ENCODE measurements around the gene PTPRK. TPM values are rescaled to one million over a fixed set of nuclear protein-coding genes. Genes with fewer than 3 reads are reported as not detected.

Gene PTPRK
- total RNA-seq, 2 experiments from 2014 or later, result not detected

DNA sequence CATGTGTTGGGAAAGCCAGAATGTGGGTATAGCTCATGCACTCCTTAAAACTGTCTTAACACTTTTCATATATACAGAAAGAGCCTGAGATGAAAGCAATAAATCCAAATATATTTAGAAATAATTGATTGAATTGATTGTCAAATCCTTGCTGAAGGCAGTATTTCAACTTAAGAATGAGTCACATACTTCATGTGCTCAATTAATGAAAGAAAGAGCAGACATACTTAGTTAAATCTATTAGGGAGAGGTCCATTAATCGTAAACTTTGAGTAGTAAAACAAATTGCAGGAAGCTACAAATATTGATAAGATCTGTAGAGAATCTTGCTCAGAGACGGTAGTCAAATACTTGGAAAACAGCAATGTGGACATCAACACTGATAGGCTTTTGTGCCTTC lies 358.0 kb downstream of the PTPRK start:
- ChIA-PET CTCF (ENCODE audit: unreplicated experiment) (no interaction called here), POLR2A (interaction anchor here (0.8 to 1.0 kb wide), 2 partner anchors 22 to 137 kb away, joined by 3 read pairs; no protein-coding TSS in a partner anchor)
- Histone ChIP-seq H3K4me2 (ENCODE audit: low read length) (no peak overlapping the region), H2AFZ (ENCODE audit: low read length) (no peak overlapping the region), H3K9me2 (ENCODE audit: insufficient read depth, low read length) (no peaks in the 10 kb centered on the region), H4K20me1 (ENCODE audit: insufficient read depth, low read length) (no peaks in the 10 kb centered on the region), H3K9me3 (ENCODE audit: low read length) (no peaks in the 10 kb centered on the region), H3K36me3 (ENCODE audit: insufficient read depth, low read length) (no peaks in the 10 kb centered on the region), H3K4me1 (ENCODE audit: insufficient read depth, low read length, poor library complexity, severe bottlenecking) (no peaks in the 10 kb centered on the region), H3K27ac (ENCODE audit: low read depth, low read length, poor library complexity, severe bottlenecking) (no peak overlapping the region), H3K4me3 (ENCODE audit: low read depth, low read length, poor library complexity, severe bottlenecking) (no peak overlapping the region), H3K79me2 (ENCODE audit: insufficient read depth, low read depth, low read length) (no peaks in the 10 kb centered on the region)
- intact Hi-C loops (cut with micrococcal nuclease; ENCODE audit: unreplicated experiment), result no loop called here
- DNase-seq (ENCODE audit: low spot score), result no peak
- TF ChIP-seq, protein P1, sequence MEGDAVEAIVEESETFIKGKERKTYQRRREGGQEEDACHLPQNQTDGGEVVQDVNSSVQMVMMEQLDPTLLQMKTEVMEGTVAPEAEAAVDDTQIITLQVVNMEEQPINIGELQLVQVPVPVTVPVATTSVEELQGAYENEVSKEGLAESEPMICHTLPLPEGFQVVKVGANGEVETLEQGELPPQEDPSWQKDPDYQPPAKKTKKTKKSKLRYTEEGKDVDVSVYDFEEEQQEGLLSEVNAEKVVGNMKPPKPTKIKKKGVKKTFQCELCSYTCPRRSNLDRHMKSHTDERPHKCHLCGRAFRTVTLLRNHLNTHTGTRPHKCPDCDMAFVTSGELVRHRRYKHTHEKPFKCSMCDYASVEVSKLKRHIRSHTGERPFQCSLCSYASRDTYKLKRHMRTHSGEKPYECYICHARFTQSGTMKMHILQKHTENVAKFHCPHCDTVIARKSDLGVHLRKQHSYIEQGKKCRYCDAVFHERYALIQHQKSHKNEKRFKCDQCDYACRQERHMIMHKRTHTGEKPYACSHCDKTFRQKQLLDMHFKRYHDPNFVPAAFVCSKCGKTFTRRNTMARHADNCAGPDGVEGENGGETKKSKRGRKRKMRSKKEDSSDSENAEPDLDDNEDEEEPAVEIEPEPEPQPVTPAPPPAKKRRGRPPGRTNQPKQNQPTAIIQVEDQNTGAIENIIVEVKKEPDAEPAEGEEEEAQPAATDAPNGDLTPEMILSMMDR (conservative IDR thresholded peaks at IDR 0.05; ENCODE audit: low read length), result no peak
- no peak for TF ChIP-seq EZH2phosphoT487 (IDR thresholded peaks at IDR 0.05; ENCODE audit: borderline replicate concordance, low read depth, low read length)
- no TSS peak for BruUV-seq (replicated peaks)

DNA sequence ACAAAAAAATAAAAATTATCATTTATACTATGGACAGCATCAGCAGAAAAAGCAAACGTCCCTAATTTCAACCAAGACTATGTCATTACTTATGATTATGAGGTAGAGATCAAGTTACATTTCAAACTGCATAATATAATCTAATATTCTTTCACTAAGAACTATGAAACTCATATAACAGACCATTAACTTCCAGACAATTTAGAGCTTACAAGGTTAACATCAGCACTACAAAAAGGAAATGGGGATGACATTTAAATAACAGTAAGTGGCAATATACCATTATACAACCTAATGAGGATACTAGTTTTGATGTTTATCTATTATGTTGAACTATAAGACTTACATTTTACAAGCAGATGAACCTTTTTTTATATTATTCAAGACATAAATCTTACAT lies 358.6 kb downstream of the PTPRK start:
- ChIA-PET POLR2A (no interaction called here), CTCF (ENCODE audit: unreplicated experiment) (no interaction called here)
- no peak overlapping the region for H3K4me3 ChIP-seq (ENCODE audit: low read depth, low read length, poor library complexity, severe bottlenecking)
- no peaks in the 10 kb centered on the region for H3K9me2 ChIP-seq (ENCODE audit: insufficient read depth, low read length)
- no peaks in the 10 kb centered on the region for H4K20me1 ChIP-seq (ENCODE audit: insufficient read depth, low read length)
- TF ChIP-seq, protein P1 (conservative IDR thresholded peaks at IDR 0.05; ENCODE audit: low read length), result no peak
- no peak for TF ChIP-seq EZH2phosphoT487 (IDR thresholded peaks at IDR 0.05; ENCODE audit: borderline replicate concordance, low read depth, low read length)
- H3K9me3 ChIP-seq (ENCODE audit: low read length), result no peaks in the 10 kb centered on the region
- no TSS peak for BruUV-seq (replicated peaks)
- H3K36me3 ChIP-seq (ENCODE audit: insufficient read depth, low read length), result no peaks in the 10 kb centered on the region
- H3K4me2 ChIP-seq (ENCODE audit: low read length), result no peak overlapping the region
- H2AFZ ChIP-seq (ENCODE audit: low read length), result no peak overlapping the region
- no peaks in the 10 kb centered on the region for H3K4me1 ChIP-seq (ENCODE audit: insufficient read depth, low read length, poor library complexity, severe bottlenecking)
- no peaks in the 10 kb centered on the region for H3K79me2 ChIP-seq (ENCODE audit: insufficient read depth, low read depth, low read length)
- intact Hi-C loops (cut with micrococcal nuclease; ENCODE audit: unreplicated experiment), result no loop called here
- no peak for DNase-seq (ENCODE audit: low spot score)
- no peak overlapping the region for H3K27ac ChIP-seq (ENCODE audit: low read depth, low read length, poor library complexity, severe bottlenecking)

DNA sequence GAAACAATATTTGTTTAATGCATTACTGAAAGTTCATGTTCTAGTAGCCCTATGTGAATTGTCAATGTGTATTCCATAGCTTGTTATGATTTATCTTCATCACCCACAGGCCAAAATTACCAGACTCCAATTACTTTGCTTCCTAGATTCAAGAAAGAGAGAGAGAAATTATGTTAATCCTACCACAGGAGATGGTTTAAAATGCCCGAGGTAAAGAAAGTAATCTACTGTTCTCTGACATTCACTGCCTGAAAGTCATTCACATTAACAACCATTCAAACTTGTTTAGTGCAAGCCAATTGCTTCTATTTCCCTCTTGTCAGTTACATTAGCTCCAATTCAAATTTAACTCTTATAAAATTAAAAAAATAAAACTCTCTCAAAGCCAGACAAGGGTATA lies 359.1 kb downstream of the PTPRK start:
- Histone ChIP-seq H3K27ac (ENCODE audit: low read depth, low read length, poor library complexity, severe bottlenecking) (no peak overlapping the region), H3K4me3 (ENCODE audit: low read depth, low read length, poor library complexity, severe bottlenecking) (no peak overlapping the region), H2AFZ (ENCODE audit: low read length) (no peak overlapping the region), H3K9me3 (ENCODE audit: low read length) (no peaks in the 10 kb centered on the region), H3K36me3 (ENCODE audit: insufficient read depth, low read length) (no peaks in the 10 kb centered on the region), H3K9me2 (ENCODE audit: insufficient read depth, low read length) (no peaks in the 10 kb centered on the region), H3K4me1 (ENCODE audit: insufficient read depth, low read length, poor library complexity, severe bottlenecking) (no peaks in the 10 kb centered on the region), H3K4me2 (ENCODE audit: low read length) (no peak overlapping the region), H3K79me2 (ENCODE audit: insufficient read depth, low read depth, low read length) (no peaks in the 10 kb centered on the region), H4K20me1 (ENCODE audit: insufficient read depth, low read length) (no peaks in the 10 kb centered on the region)
- TF ChIP-seq, protein P1 (conservative IDR thresholded peaks at IDR 0.05; ENCODE audit: low read length), result no peak
- no peak for TF ChIP-seq EZH2phosphoT487 (IDR thresholded peaks at IDR 0.05; ENCODE audit: borderline replicate concordance, low read depth, low read length)
- intact Hi-C loops (cut with micrococcal nuclease; ENCODE audit: unreplicated experiment), result no loop called here
- DNase-seq (ENCODE audit: low spot score), result no peak
- ChIA-PET POLR2A (no interaction called here), CTCF (ENCODE audit: unreplicated experiment) (no interaction called here)
- no TSS peak for BruUV-seq (replicated peaks)
